LNCAP (cell line): ENCODE data around the gene TMEM108.

Experiments
- TF ChIP-seq, protein P1 (sequence below): fragments of 450-650 bp; IDR thresholded peaks from 2 replicates; pipeline ENCODE4 v1.5.1; 2017; ENCODE audit warnings: mild to moderate bottlenecking

The TMEM108 gene

DNA sequence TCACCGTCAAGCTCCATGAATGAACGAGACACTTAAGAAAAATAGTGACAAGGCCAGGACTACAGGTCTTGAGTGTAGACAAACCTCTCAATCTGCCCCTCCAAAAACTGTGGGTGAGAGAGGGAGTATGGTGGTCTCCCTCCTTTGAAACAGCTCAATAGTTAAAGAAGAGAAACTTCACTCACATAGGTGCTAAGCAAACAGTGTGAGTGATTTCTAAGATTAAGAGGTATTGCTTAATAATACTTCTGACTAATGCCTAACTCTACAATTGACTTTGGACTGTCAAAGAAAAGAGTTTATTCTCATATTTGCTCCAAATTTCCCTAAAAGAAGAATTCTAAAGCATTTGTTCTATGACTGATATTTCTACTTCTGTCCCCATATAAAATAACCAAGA lies 17.0 kb upstream of the TMEM108 start:
- TF ChIP-seq, protein P1, sequence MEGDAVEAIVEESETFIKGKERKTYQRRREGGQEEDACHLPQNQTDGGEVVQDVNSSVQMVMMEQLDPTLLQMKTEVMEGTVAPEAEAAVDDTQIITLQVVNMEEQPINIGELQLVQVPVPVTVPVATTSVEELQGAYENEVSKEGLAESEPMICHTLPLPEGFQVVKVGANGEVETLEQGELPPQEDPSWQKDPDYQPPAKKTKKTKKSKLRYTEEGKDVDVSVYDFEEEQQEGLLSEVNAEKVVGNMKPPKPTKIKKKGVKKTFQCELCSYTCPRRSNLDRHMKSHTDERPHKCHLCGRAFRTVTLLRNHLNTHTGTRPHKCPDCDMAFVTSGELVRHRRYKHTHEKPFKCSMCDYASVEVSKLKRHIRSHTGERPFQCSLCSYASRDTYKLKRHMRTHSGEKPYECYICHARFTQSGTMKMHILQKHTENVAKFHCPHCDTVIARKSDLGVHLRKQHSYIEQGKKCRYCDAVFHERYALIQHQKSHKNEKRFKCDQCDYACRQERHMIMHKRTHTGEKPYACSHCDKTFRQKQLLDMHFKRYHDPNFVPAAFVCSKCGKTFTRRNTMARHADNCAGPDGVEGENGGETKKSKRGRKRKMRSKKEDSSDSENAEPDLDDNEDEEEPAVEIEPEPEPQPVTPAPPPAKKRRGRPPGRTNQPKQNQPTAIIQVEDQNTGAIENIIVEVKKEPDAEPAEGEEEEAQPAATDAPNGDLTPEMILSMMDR = no peak

DNA sequence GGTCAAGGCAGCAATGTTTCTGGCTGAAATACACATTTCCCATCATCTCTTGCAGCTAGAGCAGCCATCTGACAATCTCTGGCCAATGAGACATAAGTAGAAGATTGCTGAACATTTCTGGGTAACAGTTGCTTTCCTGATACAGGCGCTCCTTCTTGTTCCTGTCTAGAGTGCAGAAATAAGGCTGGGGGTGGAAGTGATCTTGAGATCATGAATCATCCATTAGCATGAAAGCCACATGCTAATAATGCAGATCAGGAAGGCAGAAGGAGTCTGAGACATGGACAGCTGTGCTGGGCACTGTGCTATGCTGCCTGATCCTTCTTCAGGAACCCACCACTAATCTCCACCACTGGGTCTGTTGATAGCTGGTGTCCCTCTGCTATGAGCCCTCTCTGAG lies 14.8 kb upstream of the TMEM108 start:
- TF ChIP-seq, protein P1 = no peak

DNA sequence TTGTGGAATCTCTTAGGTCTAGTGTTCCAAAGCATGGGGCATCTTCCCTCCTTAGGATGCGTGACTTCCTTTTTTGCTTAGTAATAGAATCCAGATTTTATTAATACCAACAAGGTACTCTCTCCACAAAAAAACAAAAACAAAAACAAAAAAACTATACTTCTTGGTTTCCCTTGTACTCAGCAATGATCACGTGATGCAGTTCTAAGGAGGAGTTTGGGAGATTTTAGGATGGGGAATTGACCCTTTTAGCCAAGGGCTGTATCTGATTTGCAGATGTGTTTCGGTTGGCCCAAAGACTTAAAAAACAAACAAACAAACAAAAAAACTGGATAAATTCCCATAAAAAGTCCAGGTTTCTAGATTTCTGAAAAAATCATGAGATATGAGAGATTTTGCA lies 12.6 kb upstream of the TMEM108 start:
- TF ChIP-seq, protein P1 = no peak

DNA sequence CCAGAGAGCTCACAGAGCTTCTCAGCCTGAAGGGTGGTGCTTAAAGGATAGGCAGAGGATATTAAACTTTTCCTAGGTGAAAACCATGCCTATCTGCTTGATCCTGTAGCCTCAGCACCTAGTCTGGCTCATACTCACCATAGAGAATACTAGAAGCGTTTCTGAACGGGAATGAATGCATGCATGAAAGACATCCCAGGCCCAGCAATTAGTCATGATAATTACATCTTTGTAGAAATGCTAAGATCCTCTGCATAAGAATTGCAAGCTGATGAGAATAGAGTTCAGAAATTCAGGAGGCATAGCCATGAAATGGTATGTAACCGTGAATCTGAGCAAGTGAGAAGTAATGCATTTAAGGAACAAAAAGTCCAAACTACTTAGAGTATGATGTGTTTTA lies 5.9 kb upstream of the TMEM108 start:
- TF ChIP-seq, protein P1 = no peak

DNA sequence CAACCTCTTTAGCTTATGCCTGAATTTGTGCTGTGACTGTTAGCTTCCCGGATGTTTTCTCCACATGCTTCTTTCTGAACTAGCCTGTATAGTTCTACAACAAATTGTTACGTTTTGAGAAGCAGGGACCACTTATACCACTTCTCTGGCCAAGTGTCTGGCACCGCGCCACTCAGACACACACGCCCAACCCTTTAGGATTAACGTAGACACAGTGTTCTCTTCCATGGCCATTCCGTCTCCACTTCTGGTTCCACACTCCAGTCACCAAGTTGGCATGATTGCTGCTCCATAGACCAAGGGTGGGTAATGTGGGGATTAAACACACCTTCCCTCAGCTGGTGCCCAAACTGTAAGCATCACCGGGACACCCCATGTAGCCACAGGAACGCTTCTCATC lies 755 bp upstream of the TMEM108 start:
- TF ChIP-seq, protein P1 = no peak

DNA sequence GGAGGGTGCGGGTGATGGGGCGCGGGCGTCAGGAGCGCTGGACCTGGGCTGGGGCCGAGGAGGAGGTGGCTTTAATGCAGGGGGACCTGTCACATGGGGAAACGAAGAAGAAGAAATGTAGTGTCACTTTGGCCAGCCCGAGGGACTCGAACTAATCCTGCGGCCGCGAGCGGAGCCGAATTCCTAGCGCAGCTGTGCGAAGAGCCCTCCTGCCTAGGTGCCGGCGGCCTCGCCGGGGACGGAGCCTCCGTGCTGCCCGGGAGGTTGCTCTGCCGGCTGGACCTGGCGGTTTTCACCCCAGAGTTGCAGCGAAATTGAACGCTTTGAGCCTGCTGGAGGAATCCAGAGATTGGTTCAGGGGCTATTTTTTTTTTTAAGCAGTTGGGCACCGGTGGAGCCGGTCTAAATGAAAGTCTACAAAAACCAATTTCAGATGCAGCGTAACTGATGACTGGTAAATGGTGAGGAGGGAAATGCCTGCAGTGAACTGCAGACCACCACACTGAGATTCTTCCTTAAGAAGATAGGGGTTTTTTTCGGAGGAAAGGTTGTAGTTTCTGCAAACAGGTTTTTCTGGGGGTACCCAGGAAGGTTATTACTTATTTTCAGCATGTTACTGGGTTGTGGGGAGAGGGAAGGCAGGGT lies 662 bp downstream of the TMEM108 start:
- TF ChIP-seq, protein P1 = no peak

DNA sequence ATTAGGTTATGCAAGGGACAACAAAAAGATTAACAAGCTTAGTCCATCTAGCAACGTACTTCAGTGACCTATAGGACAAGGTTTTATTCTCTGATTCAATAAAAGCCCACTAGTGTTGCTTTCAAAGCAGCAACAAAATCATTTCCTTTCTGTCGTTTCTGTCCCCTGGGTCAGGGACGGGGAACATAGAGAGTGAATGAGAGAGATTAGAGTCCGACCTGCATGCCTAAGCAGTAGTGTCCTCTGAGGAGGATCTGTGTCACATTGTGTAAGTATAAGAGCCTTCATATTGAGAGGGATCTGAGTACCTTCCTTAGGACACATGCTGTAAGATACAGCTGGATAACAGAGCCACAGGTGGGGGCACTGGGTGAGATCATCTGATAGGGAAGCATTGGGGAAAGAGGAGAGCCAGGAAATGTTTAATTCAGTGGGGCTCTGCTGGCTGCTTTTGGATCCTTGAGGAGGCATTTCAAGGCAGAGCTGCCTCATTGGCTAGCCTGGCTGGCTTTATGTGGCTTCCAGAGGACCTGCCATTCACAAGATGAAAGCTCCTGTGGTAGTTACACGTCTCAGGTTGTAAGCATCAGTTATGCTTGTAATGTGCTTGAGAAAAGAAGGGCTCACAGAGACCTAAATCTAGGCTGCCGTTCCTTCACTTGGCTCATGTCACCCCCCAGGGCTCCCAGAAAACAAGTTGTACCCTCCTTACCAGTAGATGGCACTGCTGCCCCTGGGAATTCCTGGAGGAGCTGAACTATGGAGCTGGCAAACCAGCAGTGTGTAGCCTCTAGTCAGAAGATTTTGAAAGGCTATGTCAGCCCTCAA lies 2.7 kb downstream of the TMEM108 start:
- TF ChIP-seq, protein P1 = peak; percentile 80
